IMR-90 (cell line): ENCODE results near the gene ZFR2. TPM values are rescaled to one million over a fixed set of nuclear protein-coding genes. Genes with fewer than 3 reads are reported as not detected.

Experiments used
- ATAC-seq: fragments of 200-7000 bp; cut with Tn5 transposase; 2 replicates; pipeline ENCODE4 v1.9.1; 2020; ENCODE audit warnings: low read depth, mild to moderate bottlenecking, moderate library complexity
- BruUV-seq: library from RNA; stranded (reverse); fragments of 400-500 nt; replicated peaks from 2 replicates; lab custom pipeline; 2021; lab: Mats Ljungman, UMichigan
- CTCF ChIA-PET: fragments of 300-600 bp; formaldehyde crosslinking; extraction: SDS; loops from one replicate; lab custom pipeline; 2021; ENCODE audit warnings: antibody characterized with exemption; lab: Yijun Ruan, JAX
- POLR2A ChIA-PET: fragments of 300-600 bp; sonication (Branson Sonifier 250); formaldehyde crosslinking; loops from one replicate; lab custom pipeline; 2022; ENCODE audit warnings: antibody characterized with exemption; ENCODE audit not compliant: unreplicated experiment; lab: Charles Lee
- DNase-seq: peaks from one replicate; pipeline ENCODE4 v3.0.0; 2013
- H2AFZ ChIP-seq: replicated peaks from 2 replicates; pipeline ENCODE3; 2013; ENCODE audit warnings: low read length, mild to moderate bottlenecking; ENCODE audit not compliant: poor library complexity
- H2AK5ac ChIP-seq: 2 replicates; pipeline ENCODE4 v1.6.1; 2013; ENCODE audit warnings: low read depth, low read length, inconsistent platforms
- H2AK9ac ChIP-seq: replicated peaks from 2 replicates; pipeline ENCODE3; 2013; ENCODE audit warnings: mild to moderate bottlenecking, low read depth, low read length, moderate library complexity; ENCODE audit not compliant: poor library complexity
- H2BK120ac ChIP-seq: 2 replicates; pipeline ENCODE4 v1.6.1; 2013; ENCODE audit warnings: low read depth, low read length, inconsistent platforms
- H2BK15ac ChIP-seq: 3 replicates; pipeline ENCODE4 v1.6.1; 2013; ENCODE audit warnings: low read depth, low read length, inconsistent platforms
- H2BK20ac ChIP-seq: 2 replicates; pipeline ENCODE4 v1.6.1; 2013; ENCODE audit warnings: low read depth, mild to moderate bottlenecking, inconsistent platforms, low read length, moderate library complexity
- H2BK5ac ChIP-seq: 2 replicates; pipeline ENCODE4 v1.6.1; 2013; ENCODE audit warnings: mild to moderate bottlenecking, low read depth, low read length, inconsistent platforms; ENCODE audit not compliant: poor library complexity, severe bottlenecking
- H3K14ac ChIP-seq: replicated peaks from 2 replicates; pipeline ENCODE4 v1.6.1; 2013; ENCODE audit warnings: low read depth, low read length, inconsistent platforms
- H3K18ac ChIP-seq: 2 replicates; pipeline ENCODE4 v1.6.1; 2013; ENCODE audit warnings: low read depth, low read length, control low read depth
- H3K23ac ChIP-seq: 2 replicates; pipeline ENCODE4 v1.6.1; 2013; ENCODE audit warnings: low read depth, low read length, inconsistent platforms
- H3K27ac ChIP-seq: 2 replicates; pipeline ENCODE4 v1.5.1; 2013; ENCODE audit warnings: mild to moderate bottlenecking, control low read depth, low read length; ENCODE audit not compliant: insufficient read depth
- H3K27me3 ChIP-seq: 2 replicates; pipeline ENCODE4 v1.6.1; 2013; ENCODE audit warnings: low read length; ENCODE audit not compliant: control insufficient read depth, insufficient read depth
- H3K36me3 ChIP-seq: 2 replicates; pipeline ENCODE4 v1.6.1; 2013; ENCODE audit warnings: low read length, mixed read lengths; ENCODE audit not compliant: control insufficient read depth, insufficient read depth
- H3K4ac ChIP-seq: 2 replicates; pipeline ENCODE4 v1.6.1; 2013; ENCODE audit warnings: low read depth, low read length, inconsistent platforms
- H3K4me1 ChIP-seq: 2 replicates; pipeline ENCODE4 v1.6.1; 2013; ENCODE audit warnings: low read length, mixed read lengths; ENCODE audit not compliant: control insufficient read depth, insufficient read depth
- H3K4me2 ChIP-seq: 2 replicates; pipeline ENCODE4 v1.6.1; 2013; ENCODE audit warnings: low read depth, mild to moderate bottlenecking, control low read depth, low read length, moderate library complexity
- H3K4me3 ChIP-seq: 2 replicates; pipeline ENCODE4 v1.5.1; 2013; ENCODE audit warnings: low read depth, mild to moderate bottlenecking, control low read depth, low read length, moderate library complexity; ENCODE audit not compliant: insufficient read depth
- H3K56ac ChIP-seq: 2 replicates; pipeline ENCODE4 v1.6.1; 2013; ENCODE audit warnings: low read length, inconsistent platforms; ENCODE audit not compliant: insufficient read depth; ENCODE audit errors: extremely low read depth
- H3K79me1 ChIP-seq, 2 experiments: 2 replicates each; pipeline ENCODE4 v1.6.1; 2013; ENCODE audit warnings: low read length in 2 of 2, inconsistent platforms in 1 of 2, low read depth in 1 of 2
- H3K9ac ChIP-seq: 2 replicates; pipeline ENCODE4 v1.6.1; 2013; ENCODE audit warnings: low read depth, low read length, control low read depth
- H3K9me1 ChIP-seq: 2 replicates; pipeline ENCODE4 v1.6.1; 2013; ENCODE audit warnings: low read length, inconsistent platforms; ENCODE audit not compliant: insufficient read depth
- H3K9me3 ChIP-seq: 2 replicates; pipeline ENCODE4 v1.6.1; 2013; ENCODE audit warnings: low read length; ENCODE audit not compliant: control insufficient read depth, insufficient read depth
- H4K20me1 ChIP-seq: 2 replicates; pipeline ENCODE4 v1.6.1; 2013; ENCODE audit warnings: low read length, inconsistent platforms; ENCODE audit not compliant: insufficient read depth
- H4K5ac ChIP-seq: 2 replicates; pipeline ENCODE4 v1.6.1; 2013; ENCODE audit warnings: mild to moderate bottlenecking, low read depth, low read length, control low read depth
- H4K8ac ChIP-seq, 2 experiments: 2 replicates each; pipeline ENCODE4 v1.6.1; 2013; ENCODE audit warnings: low read depth in 2 of 2, low read length in 2 of 2, control low read depth in 1 of 2, inconsistent platforms in 1 of 2
- H4K91ac ChIP-seq: 2 replicates; pipeline ENCODE4 v1.6.1; 2013; ENCODE audit warnings: low read depth, low read length, inconsistent platforms; ENCODE audit not compliant: insufficient read depth
- BHLHE40 ChIP-seq: fragments of 150-350 bp; IDR thresholded peaks from 2 replicates; pipeline ENCODE4 v1.6.1; 2016; ENCODE audit warnings: mild to moderate bottlenecking, low read depth, low read length
- CEBPB ChIP-seq: IDR thresholded peaks from 2 replicates; pipeline ENCODE4 v1.6.1; 2012; ENCODE audit warnings: low read depth, low read length, improper control_type of control experiment
- CHD1 ChIP-seq: IDR thresholded peaks from 2 replicates; pipeline ENCODE4 v1.6.1; 2012; ENCODE audit warnings: low read depth, low read length, improper control_type of control experiment
- CTCF ChIP-seq: conservative IDR thresholded peaks from 2 replicates; pipeline ENCODE4 v1.5.1; 2012; ENCODE audit warnings: mild to moderate bottlenecking, low read depth, low read length, improper control_type of control experiment
- ELK1 ChIP-seq: fragments of 150-350 bp; IDR thresholded peaks from 2 replicates; pipeline ENCODE4 v1.6.1; 2016; ENCODE audit warnings: low read depth, mild to moderate bottlenecking, low read length, moderate library complexity, borderline replicate concordance
- FOS ChIP-seq: fragments of 150-350 bp; IDR thresholded peaks from 2 replicates; pipeline ENCODE4 v1.6.1; 2016; ENCODE audit warnings: low read depth, low read length
- MAFK ChIP-seq: IDR thresholded peaks from 2 replicates; pipeline ENCODE4 v1.6.1; 2012; ENCODE audit warnings: low read depth, low read length, improper control_type of control experiment
- MAZ ChIP-seq: IDR thresholded peaks from 2 replicates; pipeline ENCODE4 v1.6.1; 2012; ENCODE audit warnings: low read depth, mild to moderate bottlenecking, low read length, improper control_type of control experiment, moderate library complexity, borderline replicate concordance
- MXI1 ChIP-seq: IDR thresholded peaks from 2 replicates; pipeline ENCODE4 v1.6.1; 2012; ENCODE audit warnings: low read depth, mild to moderate bottlenecking, low read length, moderate library complexity, borderline replicate concordance
- NFE2L2 ChIP-seq: fragments of 150-350 bp; IDR thresholded peaks from 2 replicates; pipeline ENCODE4 v1.6.1; 2016; ENCODE audit warnings: low read depth, mild to moderate bottlenecking, low read length
- POLR2A ChIP-seq: IDR thresholded peaks from 2 replicates; pipeline ENCODE4 v1.6.1; 2012; ENCODE audit warnings: mild to moderate bottlenecking, low read depth, low read length
- RAD21 ChIP-seq: IDR thresholded peaks from 2 replicates; pipeline ENCODE4 v1.6.1; 2012; ENCODE audit warnings: low read length, improper control_type of control experiment
- RCOR1 ChIP-seq: IDR thresholded peaks from 2 replicates; pipeline ENCODE4 v1.6.1; 2012; ENCODE audit warnings: mild to moderate bottlenecking, low read length, improper control_type of control experiment; ENCODE audit not compliant: insufficient replicate concordance
- RFX5 ChIP-seq: IDR thresholded peaks from 2 replicates; pipeline ENCODE4 v1.8.0; 2012; ENCODE audit warnings: low read depth, mild to moderate bottlenecking, low read length, moderate library complexity
- SMC3 ChIP-seq: fragments of 150-350 bp; IDR thresholded peaks from 2 replicates; pipeline ENCODE4 v1.6.1; 2016; ENCODE audit warnings: low read depth, mild to moderate bottlenecking, antibody characterized with exemption, low read length, moderate library complexity
- USF2 ChIP-seq: fragments of 150-350 bp; IDR thresholded peaks from 2 replicates; pipeline ENCODE4 v1.6.1; 2017; ENCODE audit warnings: mild to moderate bottlenecking, antibody characterized with exemption, low read length, low read depth
- WGBS, 2 experiments: methylation state at CpG; one replicate each; pipeline versions ENCODE4 v1.1.5 to v1.1.7; 2013; ENCODE audit warnings: missing lambda C conversion rate in 2 of 2; ENCODE audit not compliant: insufficient read length in 1 of 2; ENCODE audit errors: extremely low coverage in 2 of 2; 5-methylcytosine and 5-hydroxymethylcytosine counted together
- dilution Hi-C: fragments of 300-500 bp; cut with HindIII; formaldehyde crosslinking; loops from one replicate; pipeline ENCODE4 v1.14.3; 2018; ENCODE audit warnings: low sequenced_read_pairs; ENCODE audit not compliant: unreplicated experiment
- in situ Hi-C: fragments of 300-500 bp; cut with MboI; formaldehyde crosslinking; loops from 3 replicates; pipeline ENCODE4 v1.14.3; 2019; ENCODE audit warnings: low sequenced_read_pairs, inconsistent platforms, mixed read lengths
- intact Hi-C: fragments of 100-400 bp; cut with micrococcal nuclease; formaldehyde crosslinking; loops from 2 replicates; pipeline ENCODE4 v1.10.0; 2022
- polyA plus RNA-seq, 3 experiments: library from polyadenylated mRNA; depleted of rRNA; stranded (reverse); fragments of >200 nt; gene quantifications; 2 replicates each; pipeline ENCODE4 v1.2.3, GENCODE V29; 2012; ENCODE audit warnings: low replicate concordance in 1 of 3
- total RNA-seq: library from RNA; depleted of rRNA; stranded (reverse); fragments of >200 nt; gene quantifications from 2 replicates; pipeline ENCODE4 v1.2.3, GENCODE V29; 2012

The ZFR2 gene
- total and polyA plus RNA-seq, 2 of the 4 experiments (the other 2 are of a cell fraction), result 0.19 TPM; not detected in 1

GRCh38 chr19:3860499-3860898, 8.3 kb downstream of the ZFR2 start:
- dilution Hi-C loops (no loop called here), intact Hi-C loops (no loop called here), in situ Hi-C loops (no loop called here)
- Histone ChIP-seq H2AK5ac (no peak overlapping the region), H4K91ac (no peak overlapping the region), H3K27me3 (peaks cover 43% of the 10 kb centered on the region), H3K18ac (no peak overlapping the region), H3K4me1 (no peaks in the 10 kb centered on the region), H2AFZ (no peak overlapping the region), H2BK20ac (no peak overlapping the region), H2BK5ac (no peak overlapping the region), H3K79me1 (no peaks in the 10 kb centered on the region), H3K56ac (no peak overlapping the region), H3K9me3 (0 out of 2 replicates have a peak, but pooled peaks cover under 1% of the 10 kb centered on the region), H3K23ac (no peak overlapping the region), H3K14ac (no peak overlapping the region), H4K8ac (no peak overlapping the region), H3K9ac (no peak overlapping the region), H3K36me3 (no peaks in the 10 kb centered on the region), H3K4me2 (no peak overlapping the region), H3K4me3 (no peak overlapping the region), H3K27ac (no peak overlapping the region), H2BK120ac (no peak overlapping the region), H2AK9ac (no peak overlapping the region), H4K20me1 (no peaks in the 10 kb centered on the region), H4K5ac (no peak overlapping the region), H3K9me1 (no peaks in the 10 kb centered on the region), H2BK15ac (no peak overlapping the region), H3K4ac (no peak overlapping the region)
- WGBS, 2 experiments, result 77% methylated on average over 13 of the region's 17 CpGs; no CpG with 5 or more reads in 1 of the 2 experiments
- POLR2A ChIA-PET, result no interaction called here
- CTCF ChIA-PET, result no interaction called here
- no TSS peak for BruUV-seq
- DNase-seq, result no peak
- no peak for ATAC-seq
- TF ChIP-seq CHD1 (no peak), SMC3 (no peak), CEBPB (no peak), FOS (no peak), RCOR1 (no peak), NFE2L2 (no peak), MXI1 (no peak), BHLHE40 (no peak), MAZ (no peak), MAFK (no peak), POLR2A (no peak), RFX5 (no peak), RAD21 (no peak), ELK1 (no peak), CTCF (no peak), USF2 (no peak)
